ENCODE measurements around the gene RECQL5. TPM values are rescaled to one million over a fixed set of nuclear protein-coding genes. Genes with fewer than 3 reads are reported as not detected.

The RECQL5 gene
- total RNA-seq, 4 donors from 2014 or later: 41.9 to 91.8 (median 70.1) TPM

GRCh38 chr17:75616521-75617122, 50.3 kb downstream of the RECQL5 start:
- no peaks in the 10 kb centered on the region for H3K27me3 ChIP-seq
- DNase-seq: no peak
- WGBS, 2 donors: 93 to 94% methylated on average over 15 to 24 of the region's 24 CpGs
- no peak overlapping the region for H3K4me3 ChIP-seq (replicated peaks in 1 of 3)
- no peak overlapping the region for H3K27ac ChIP-seq
- peaks cover 33 to 51% of the 10 kb centered on the region in 2 donors for H3K36me3 ChIP-seq
- no peaks in the 10 kb centered on the region for H3K9me3 ChIP-seq
- intact Hi-C loops (cut with DNase I): loop anchor here (5.0 kb wide), 1 partner anchor 121 kb away; no protein-coding TSS in a partner anchor
- TF ChIP-seq POLR2A (IDR thresholded peaks at IDR 0.05) (no peak), CTCF (IDR thresholded peaks at IDR 0.05) (no peak)
- no peaks in the 10 kb centered on the region for H3K4me1 ChIP-seq

GRCh38 chr17:75615301-75615700, 51.7 kb downstream of the RECQL5 start:
- H3K27me3 ChIP-seq: no peaks in the 10 kb centered on the region
- no peak for DNase-seq
- H3K4me1 ChIP-seq: no peaks in the 10 kb centered on the region
- H3K4me3 ChIP-seq (replicated peaks in 1 of 3): no peak overlapping the region
- no peak overlapping the region for H3K27ac ChIP-seq
- peaks cover 33 to 45% of the 10 kb centered on the region in 2 donors for H3K36me3 ChIP-seq
- TF ChIP-seq POLR2A (IDR thresholded peaks at IDR 0.05): no peak
- TF ChIP-seq CTCF (IDR thresholded peaks at IDR 0.05): no peak
- H3K9me3 ChIP-seq: no peaks in the 10 kb centered on the region
- intact Hi-C loops (cut with DNase I): loop anchor here (5.0 kb wide), 1 partner anchor 122 kb away; no protein-coding TSS in a partner anchor
- 90 to 100% methylated on average over 4 to 6 of the region's 11 CpGs for WGBS, 2 donors

- H3K4me3 ChIP-seq (replicated peaks in 1 of 3): no peak overlapping the region
- DNase-seq: no peak
- no peak overlapping the region for H3K27ac ChIP-seq
- TF ChIP-seq POLR2A (IDR thresholded peaks at IDR 0.05) (no peak), CTCF (IDR thresholded peaks at IDR 0.05) (no peak)
- H3K9me3 ChIP-seq: no peaks in the 10 kb centered on the region
- 74 to 88% methylated on average over 3 to 11 of the region's 19 CpGs for WGBS, 2 donors
- intact Hi-C loops (cut with DNase I): loop anchor here (5.0 kb wide), 1 partner anchor 123 kb away; no protein-coding TSS in a partner anchor
- H3K27me3 ChIP-seq: no peaks in the 10 kb centered on the region
- H3K4me1 ChIP-seq: no peaks in the 10 kb centered on the region
- peaks cover 27 to 40% of the 10 kb centered on the region in 2 donors for H3K36me3 ChIP-seq
These were observed 52.2 kb downstream of the RECQL5 start for GRCh38 chr17:75614556-75615270.

GRCh38 chr17:75614006-75614405, 52.9 kb downstream of the RECQL5 start:
- H3K4me1 ChIP-seq: no peaks in the 10 kb centered on the region
- H3K27me3 ChIP-seq: no peaks in the 10 kb centered on the region
- 90 to 95% methylated on average over 6 to 7 of the region's 12 CpGs for WGBS, 2 donors
- TF ChIP-seq POLR2A (IDR thresholded peaks at IDR 0.05): no peak
- no peak for TF ChIP-seq CTCF (IDR thresholded peaks at IDR 0.05)
- peaks cover 21 to 40% of the 10 kb centered on the region in 2 donors for H3K36me3 ChIP-seq
- DNase-seq: no peak
- H3K27ac ChIP-seq: no peak overlapping the region
- no peak overlapping the region for H3K4me3 ChIP-seq (replicated peaks in 1 of 3)
- intact Hi-C loops (cut with DNase I): no loop called here
- no peaks in the 10 kb centered on the region for H3K9me3 ChIP-seq

Measured in thyroid gland (tissue), 4 donors.